SK-N-SH (cell line): ENCODE results near the gene KRT28. TPM values are rescaled to one million over a fixed set of nuclear protein-coding genes. Genes with fewer than 3 reads are reported as not detected.
A peak's percentile ranks its signal among the peaks of the same experiment; 100 is the strongest.

Experiments
- CTCF ChIA-PET: fragments of 300-600, 350-600 bp; formaldehyde crosslinking; extraction: SDS; loops from one replicate; lab custom pipeline; 2021; lab: Yijun Ruan, JAX
- POLR2A ChIA-PET: fragments of 350-600 bp; sonication (Branson Sonifier 250); formaldehyde crosslinking; extraction: SDS; loops from one replicate; lab custom pipeline; 2020; ENCODE audit warnings: antibody characterized with exemption, inconsistent platforms; lab: Yijun Ruan, JAX
- DNase-seq: peaks from one replicate; pipeline ENCODE4 v3.0.0; 2012
- H2AFZ ChIP-seq: fragments of 200-600 bp; sonication (generic); 2 replicates; pipeline ENCODE4 v1.8.1; 2016; ENCODE audit warnings: antibody characterized with exemption, mild to moderate bottlenecking, low read depth
- H3F3A ChIP-seq: fragments of 200-600 bp; sonication (generic); replicated peaks from 2 replicates; pipeline ENCODE3; 2016; ENCODE audit warnings: antibody characterized with exemption, mild to moderate bottlenecking; ENCODE audit not compliant: insufficient read depth
- H3K27ac ChIP-seq, 2 experiments: fragments of 200-500 bp in 1 of 2; fragments of 200-600 bp in 1 of 2; sonication (Bioruptor generic) in 1 of 2; sonication (generic), shearing (Covaris generic) in 1 of 2; 2 replicates each; pipeline versions ENCODE4 v1.5.1 to v1.6.1; 2014 to 2016; ENCODE audit warnings: low read depth in 2 of 2, inconsistent platforms in 1 of 2, low read length in 1 of 2, mild to moderate bottlenecking in 1 of 2, mixed read lengths in 1 of 2
- H3K27me3 ChIP-seq: fragments of 200-600 bp; sonication (generic), shearing (Covaris generic); 2 replicates; pipeline ENCODE4 v1.6.1; 2016; ENCODE audit warnings: mixed run types; ENCODE audit not compliant: insufficient read depth
- H3K36me3 ChIP-seq, 2 experiments: fragments of 200-500 bp in 1 of 2; fragments of 200-600 bp in 1 of 2; sonication (Bioruptor generic) in 1 of 2; sonication (generic) in 1 of 2; replicated peaks in 1 of 2; 2 replicates each; pipeline versions ENCODE3 to v1.5.1; 2014 to 2016; ENCODE audit warnings: low read length in 1 of 2, mild to moderate bottlenecking in 1 of 2; ENCODE audit not compliant: insufficient read depth in 2 of 2, control insufficient read depth in 1 of 2
- H3K4me1 ChIP-seq, 2 experiments: fragments of 200-500 bp in 1 of 2; fragments of 200-600 bp in 1 of 2; sonication (Bioruptor generic) in 1 of 2; sonication (generic), shearing (Covaris generic) in 1 of 2; 2 replicates each; pipeline versions ENCODE4 v1.5.1 to v1.6.1; 2014 to 2016; ENCODE audit warnings: low read depth in 1 of 2, low read length in 1 of 2, mixed run types in 1 of 2; ENCODE audit not compliant: insufficient read depth in 2 of 2, control insufficient read depth in 1 of 2
- H3K4me2 ChIP-seq: fragments of 200-600 bp; sonication (generic), shearing (Covaris generic); 2 replicates; pipeline ENCODE4 v1.6.1; 2017; ENCODE audit warnings: mixed run types
- H3K4me3 ChIP-seq, 2 experiments: fragments of 200-500 bp in 1 of 2; fragments of 200-600 bp in 1 of 2; sonication (Bioruptor generic) in 1 of 2; sonication (generic), shearing (Covaris generic) in 1 of 2; 2 replicates each; pipeline versions ENCODE4 v1.5.1 to v1.8.1; 2014 to 2016; ENCODE audit warnings: low read depth in 2 of 2, inconsistent platforms in 1 of 2, low read length in 1 of 2, mild to moderate bottlenecking in 1 of 2, mixed read lengths in 1 of 2, moderate library complexity in 1 of 2
- H3K79me2 ChIP-seq: fragments of 200-600 bp; sonication (generic); 2 replicates; pipeline ENCODE4 v1.8.1; 2017; ENCODE audit warnings: mild to moderate bottlenecking; ENCODE audit not compliant: insufficient read depth
- H3K9ac ChIP-seq: fragments of 200-600 bp; sonication (generic); 2 replicates; pipeline ENCODE4 v1.6.1; 2017; ENCODE audit warnings: mixed run types
- H3K9me2 ChIP-seq: fragments of 200-600 bp; sonication (generic); 2 replicates; pipeline ENCODE4 v1.6.1; 2017; ENCODE audit warnings: mixed run types
- H3K9me3 ChIP-seq: fragments of 200-600 bp; sonication (generic); 2 replicates; pipeline ENCODE4 v1.6.1; 2017; ENCODE audit warnings: mixed run types, mild to moderate bottlenecking, moderate library complexity
- H4K20me1 ChIP-seq: fragments of 200-600 bp; sonication (generic); 2 replicates; pipeline ENCODE4 v1.6.1; 2017; ENCODE audit warnings: mild to moderate bottlenecking, mixed run types; ENCODE audit not compliant: insufficient read depth
- ELF1 ChIP-seq: IDR thresholded peaks from 2 replicates; pipeline ENCODE4 v1.4.0; 2012
- EP300 ChIP-seq, 2 experiments: IDR thresholded peaks; 2 replicates each; pipeline versions ENCODE4 v1.4.0 to v1.6.1; 2012; ENCODE audit warnings: borderline replicate concordance in 1 of 2, low read depth in 1 of 2, low read length in 1 of 2
- FOSL2 ChIP-seq: IDR thresholded peaks from 2 replicates; pipeline ENCODE4 v1.4.0; 2012; ENCODE audit warnings: low read depth, mild to moderate bottlenecking, moderate library complexity, borderline replicate concordance
- FOXM1 ChIP-seq: IDR thresholded peaks from 2 replicates; pipeline ENCODE4 v1.4.0; 2012; ENCODE audit warnings: low read depth, mild to moderate bottlenecking
- GABPA ChIP-seq: IDR thresholded peaks from 2 replicates; pipeline ENCODE4 v1.4.0; 2012; ENCODE audit warnings: low read depth, mild to moderate bottlenecking
- MEF2A ChIP-seq: IDR thresholded peaks from 2 replicates; pipeline ENCODE4 v1.4.0; 2012; ENCODE audit warnings: low read depth, borderline replicate concordance
- NFIC ChIP-seq: IDR thresholded peaks from 2 replicates; pipeline ENCODE4 v1.4.0; 2012; ENCODE audit warnings: borderline replicate concordance
- POLR2AphosphoS5 ChIP-seq: IDR thresholded peaks from 2 replicates; pipeline ENCODE4 v1.6.1; 2012; ENCODE audit warnings: low read depth, low read length
- RCOR1 ChIP-seq: fragments of 150-350 bp; IDR thresholded peaks from 2 replicates; pipeline ENCODE4 v1.6.1; 2017; ENCODE audit warnings: antibody characterized with exemption, low read length
- REST ChIP-seq: IDR thresholded peaks from 2 replicates; pipeline ENCODE4 v1.6.1; 2012; ENCODE audit warnings: mild to moderate bottlenecking, low read depth, low read length, moderate library complexity
- RFX5 ChIP-seq: IDR thresholded peaks from 2 replicates; pipeline ENCODE4 v1.6.1; 2012; ENCODE audit warnings: mild to moderate bottlenecking, improper control_type of control experiment, low read length
- RXRA ChIP-seq: IDR thresholded peaks from 2 replicates; pipeline ENCODE4 v1.4.0; 2012; ENCODE audit warnings: low read depth, mild to moderate bottlenecking, borderline replicate concordance
- SIN3A ChIP-seq: IDR thresholded peaks from 2 replicates; pipeline ENCODE4 v1.6.1; 2012; ENCODE audit warnings: low read depth, mild to moderate bottlenecking, low read length, moderate library complexity, borderline replicate concordance
- TAF1 ChIP-seq: IDR thresholded peaks from 2 replicates; pipeline ENCODE4 v1.6.1; 2012; ENCODE audit warnings: low read depth, mild to moderate bottlenecking, low read length, moderate library complexity, borderline replicate concordance
- TCF12 ChIP-seq: IDR thresholded peaks from 2 replicates; pipeline ENCODE4 v1.4.0; 2012
- TEAD4 ChIP-seq: IDR thresholded peaks from 2 replicates; pipeline ENCODE4 v1.4.0; 2012; ENCODE audit warnings: mild to moderate bottlenecking, borderline replicate concordance; ENCODE audit not compliant: insufficient read depth
- ZBTB33 ChIP-seq: IDR thresholded peaks from 2 replicates; pipeline ENCODE4 v1.4.0; 2012; ENCODE audit warnings: low read depth, borderline replicate concordance
- WGBS: methylation state at CpG from one replicate; pipeline ENCODE4 v1.1.6; 2017; ENCODE audit warnings: low lambda C conversion rate; 5-methylcytosine and 5-hydroxymethylcytosine counted together
- polyA plus RNA-seq, 3 experiments: library from polyadenylated mRNA; depleted of rRNA; stranded (reverse); fragments of >200 nt; gene quantifications; 2 replicates each; pipeline ENCODE4 v1.2.3, GENCODE V29; 2012
- TF ChIP-seq, protein P1 (sequence below): fragments of 150-350 bp; IDR thresholded peaks from 2 replicates; pipeline ENCODE4 v1.6.1; 2016; ENCODE audit warnings: mild to moderate bottlenecking, low read depth, low read length
- TF ChIP-seq, protein P2 (sequence below): IDR thresholded peaks from 2 replicates; pipeline ENCODE4 v1.4.0; 2012; ENCODE audit warnings: low read depth

Gene KRT28
- polyA plus RNA-seq, 1 of the 3 experiments (the other 2 are of a cell fraction), result not detected

DNA sequence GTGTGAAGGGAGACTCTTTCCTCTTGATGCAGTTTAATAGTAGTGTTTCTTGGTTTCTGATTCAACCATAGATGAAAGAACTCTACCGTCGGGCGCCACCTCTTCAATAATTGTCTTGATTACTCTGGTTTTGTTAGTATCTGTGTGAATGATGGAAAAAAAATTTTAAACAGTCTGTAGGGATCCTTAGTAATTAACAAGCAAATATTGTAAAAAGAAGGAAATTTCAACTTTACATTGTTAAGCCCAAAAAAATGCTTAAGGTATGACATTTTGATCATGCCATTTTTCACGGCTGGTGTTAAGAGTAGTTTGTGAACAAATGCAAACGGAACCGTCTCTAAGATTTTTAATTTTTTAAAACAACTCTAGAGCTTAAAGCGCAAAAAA lies 18.6 kb upstream of the KRT28 start (continued):
- TF ChIP-seq RCOR1 (no peak), TAF1 (no peak)

DNA sequence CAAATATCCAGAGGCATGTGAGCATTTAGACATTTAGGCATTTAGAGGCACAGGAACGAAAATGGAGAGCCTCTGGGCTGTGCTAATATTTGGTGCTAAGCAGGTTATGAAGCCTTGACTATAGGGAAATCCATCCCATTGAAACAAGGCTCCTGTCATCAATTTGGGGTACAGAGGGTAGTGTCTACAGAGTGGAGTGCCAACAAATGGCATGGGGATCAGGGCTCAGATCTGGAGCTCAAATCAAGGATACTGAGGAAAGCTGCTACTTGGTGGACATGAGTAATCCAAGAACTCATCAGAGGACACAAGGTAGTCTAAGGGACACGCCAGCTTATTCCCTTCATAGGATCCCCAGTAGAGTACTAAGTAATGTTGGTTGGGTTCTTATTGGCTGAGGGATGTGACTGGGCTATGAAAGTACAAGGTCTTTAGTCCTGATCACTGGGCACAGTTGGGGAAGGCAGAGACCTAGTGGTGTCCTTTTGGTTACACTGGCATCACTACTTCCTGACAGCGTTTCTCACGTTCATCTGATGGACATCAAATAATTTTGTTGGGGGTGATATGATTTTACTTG lies 17.4 kb upstream of the KRT28 start:
- H3K9me3 ChIP-seq, result no peaks in the 10 kb centered on the region
- POLR2A ChIA-PET, result no interaction called here
- 93% methylated on average over 4 of the region's 4 CpGs for WGBS
- H3K4me3 ChIP-seq, result no peak overlapping the region; a peak in 1 of 4 replicates
- no peak overlapping the region for H3K27ac ChIP-seq
- no peak overlapping the region for H3K9ac ChIP-seq
- peaks cover 8% of the 10 kb centered on the region; the same call in 1 of the 2 replicates for H3K27me3 ChIP-seq
- H4K20me1 ChIP-seq, result no peaks in the 10 kb centered on the region
- CTCF ChIA-PET, result interaction anchor here (0.6 to 2.0 kb wide), 4 partner anchors 13 to 846 kb away, joined by 3 to 9 read pairs (median 3); no protein-coding TSS in a partner anchor
- H3K36me3 ChIP-seq, result peaks cover 12 to 15% of the 10 kb centered on the region in 2 experiments
- H3K79me2 ChIP-seq, result no peaks in the 10 kb centered on the region; the same call in none of the 2 replicates
- TF ChIP-seq RXRA (no peak), FOXM1 (no peak), POLR2AphosphoS5 (0 out of 2 replicates have a peak, but pooled peaks have one; percentile 26), TEAD4 (no peak), ZBTB33 (no peak)
- TF ChIP-seq, protein P1, sequence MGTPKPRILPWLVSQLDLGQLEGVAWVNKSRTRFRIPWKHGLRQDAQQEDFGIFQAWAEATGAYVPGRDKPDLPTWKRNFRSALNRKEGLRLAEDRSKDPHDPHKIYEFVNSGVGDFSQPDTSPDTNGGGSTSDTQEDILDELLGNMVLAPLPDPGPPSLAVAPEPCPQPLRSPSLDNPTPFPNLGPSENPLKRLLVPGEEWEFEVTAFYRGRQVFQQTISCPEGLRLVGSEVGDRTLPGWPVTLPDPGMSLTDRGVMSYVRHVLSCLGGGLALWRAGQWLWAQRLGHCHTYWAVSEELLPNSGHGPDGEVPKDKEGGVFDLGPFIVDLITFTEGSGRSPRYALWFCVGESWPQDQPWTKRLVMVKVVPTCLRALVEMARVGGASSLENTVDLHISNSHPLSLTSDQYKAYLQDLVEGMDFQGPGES, result no peak
- TF ChIP-seq, protein P2, sequence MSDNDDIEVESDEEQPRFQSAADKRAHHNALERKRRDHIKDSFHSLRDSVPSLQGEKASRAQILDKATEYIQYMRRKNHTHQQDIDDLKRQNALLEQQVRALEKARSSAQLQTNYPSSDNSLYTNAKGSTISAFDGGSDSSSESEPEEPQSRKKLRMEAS, result no peak
- H3F3A ChIP-seq, result peaks cover 35% of the 10 kb centered on the region
- no peak overlapping the region for H2AFZ ChIP-seq
- H3K9me2 ChIP-seq, result no peaks in the 10 kb centered on the region
- no peak for DNase-seq
- no peaks in the 10 kb centered on the region; a peak in 1 of 4 replicates for H3K4me1 ChIP-seq
- no peak overlapping the region for H3K4me2 ChIP-seq

DNA sequence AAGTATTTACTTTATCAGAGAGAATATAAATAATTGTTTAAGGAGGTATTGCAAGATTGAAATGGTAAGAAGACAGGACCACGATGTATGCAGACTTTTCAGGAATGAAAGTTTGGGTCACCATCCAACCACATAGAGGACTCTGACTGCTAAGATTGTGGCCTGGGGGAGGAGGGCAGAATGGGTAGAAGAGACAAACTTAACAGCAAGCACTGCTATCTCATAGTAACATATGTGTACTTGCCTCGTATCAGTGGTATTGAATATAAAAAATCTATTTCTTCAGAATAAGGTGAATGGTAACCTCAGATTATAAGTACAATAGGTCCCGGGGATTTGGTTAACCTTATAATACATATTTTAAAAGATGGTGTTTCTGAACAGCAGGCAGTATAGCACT lies 16.8 kb upstream of the KRT28 start:
- no peaks in the 10 kb centered on the region for H4K20me1 ChIP-seq
- no peak overlapping the region for H3K27ac ChIP-seq
- H2AFZ ChIP-seq, result no peak overlapping the region
- H3K4me2 ChIP-seq, result no peak overlapping the region
- WGBS, result 89% methylated on average over 3 of the region's 3 CpGs
- H3K79me2 ChIP-seq, result no peaks in the 10 kb centered on the region; the same call in none of the 2 replicates
- POLR2A ChIA-PET, result no interaction called here
- H3K36me3 ChIP-seq, result peaks cover 12 to 15% of the 10 kb centered on the region in 2 experiments
- no peaks in the 10 kb centered on the region for H3K9me3 ChIP-seq
- H3K9me2 ChIP-seq, result no peaks in the 10 kb centered on the region
- CTCF ChIA-PET, result interaction anchor here (0.6 to 1.8 kb wide), 3 partner anchors 13 to 110 kb away, joined by 3 to 6 read pairs (median 3); no protein-coding TSS in a partner anchor
- DNase-seq, result no peak
- H3F3A ChIP-seq, result peaks cover 35% of the 10 kb centered on the region
- peaks cover 10% of the 10 kb centered on the region; the same call in 1 of the 2 replicates for H3K27me3 ChIP-seq
- no peak overlapping the region for H3K4me3 ChIP-seq
- no peak overlapping the region for H3K9ac ChIP-seq
- H3K4me1 ChIP-seq, result no peaks in the 10 kb centered on the region; a peak in 1 of 4 replicates
- TF ChIP-seq REST (no peak), MEF2A (no peak), TCF12 (no peak), GABPA (no peak), FOSL2 (no peak), RFX5 (no peak), SIN3A (no peak), ELF1 (no peak), EP300 (IDR thresholded peaks at IDR 0.05; ENCODE audit: borderline replicate concordance in 1 of 2, low read depth in 1 of 2, low read length in 1 of 2) (no peak), NFIC (no peak)
